H1 (cell line): ENCODE data around the gene LSG1. TPM values are rescaled to one million over a fixed set of nuclear protein-coding genes. Genes with fewer than 3 reads are reported as not detected.

ENCODE experiments used
- CTCF ChIA-PET: fragments of 300-600 bp; sonication (Branson Sonifier 250); formaldehyde crosslinking; loops from one replicate; lab custom pipeline; 2021; ENCODE audit not compliant: partially characterized antibody; lab: Charles Lee
- POLR2A ChIA-PET: fragments of 300-600 bp; sonication (Branson Sonifier 250); formaldehyde crosslinking; loops from one replicate; lab custom pipeline; 2021; ENCODE audit warnings: inconsistent platforms; ENCODE audit not compliant: partially characterized antibody; lab: Charles Lee
- DNase-seq, 2 experiments: peaks; one replicate each; pipeline versions ENCODE4 v3.0.0 to v3.0.0-alpha.2; 2010 to 2022; ENCODE audit warnings: low spot score in 2 of 2, low read depth in 1 of 2, mixed read lengths in 1 of 2
- FAIRE-seq: peaks from 2 replicates; lab custom pipeline; 2011; peaks lifted over from hg19 to GRCh38; lab: Jason Lieb, UNC
- H2AFZ ChIP-seq: 2 replicates; pipeline ENCODE4 v1.8.1; 2012; ENCODE audit warnings: low read length, inconsistent platforms
- H2AK5ac ChIP-seq: 2 replicates; pipeline ENCODE4 v1.6.1; 2013; ENCODE audit warnings: low read depth, low read length
- H2BK120ac ChIP-seq: replicated peaks from 2 replicates; pipeline ENCODE3; 2013; ENCODE audit warnings: low read depth, low read length, inconsistent platforms
- H2BK12ac ChIP-seq: 2 replicates; pipeline ENCODE4 v1.6.1; 2013; ENCODE audit warnings: low read depth, low read length
- H2BK15ac ChIP-seq: 2 replicates; pipeline ENCODE4 v1.6.1; 2013; ENCODE audit warnings: low read length
- H2BK20ac ChIP-seq: 2 replicates; pipeline ENCODE4 v1.6.1; 2013; ENCODE audit warnings: low read length
- H2BK5ac ChIP-seq: 2 replicates; pipeline ENCODE4 v1.6.1; 2013; ENCODE audit warnings: low read depth, low read length
- H3K14ac ChIP-seq: 2 replicates; pipeline ENCODE4 v1.6.1; 2013; ENCODE audit warnings: inconsistent platforms; ENCODE audit not compliant: insufficient read length
- H3K18ac ChIP-seq: 2 replicates; pipeline ENCODE4 v1.6.1; 2013; ENCODE audit warnings: low read length; ENCODE audit errors: extremely low read depth
- H3K23ac ChIP-seq: 2 replicates; pipeline ENCODE4 v1.6.1; 2013; ENCODE audit warnings: inconsistent platforms; ENCODE audit not compliant: insufficient read length
- H3K23me2 ChIP-seq: 2 replicates; pipeline ENCODE4 v1.6.1; 2013; ENCODE audit warnings: low read depth, low read length
- H3K27ac ChIP-seq: 2 replicates; pipeline ENCODE4 v1.6.1; 2011; ENCODE audit warnings: low read depth, low read length, inconsistent platforms
- H3K27me3 ChIP-seq, 4 experiments: replicated peaks in 1 of 4; 1 replicate in 1 of 4; 2 replicates in 3 of 4; pipeline versions ENCODE4 v1.6.1 to v1.8.1; 2011 to 2013; ENCODE audit warnings: low read length in 3 of 4, mild to moderate bottlenecking in 3 of 4, inconsistent platforms in 2 of 4, mixed read lengths in 2 of 4, moderate library complexity in 1 of 4; ENCODE audit not compliant: control insufficient read depth in 3 of 4, insufficient read depth in 3 of 4; ENCODE audit errors: extremely low read depth in 1 of 4
- H3K36me3 ChIP-seq, 4 experiments: 2 replicates each; pipeline versions ENCODE4 v1.6.1 to v1.8.1; 2011 to 2013; ENCODE audit warnings: mild to moderate bottlenecking in 4 of 4, low read length in 3 of 4, moderate library complexity in 2 of 4, control low read depth in 1 of 4, inconsistent platforms in 1 of 4; ENCODE audit not compliant: insufficient read depth in 4 of 4, control insufficient read depth in 2 of 4
- H3K4ac ChIP-seq: replicated peaks from 2 replicates; pipeline ENCODE3; 2013; ENCODE audit warnings: low read length, low read depth, mixed read lengths, inconsistent platforms; ENCODE audit not compliant: insufficient read length
- H3K4me1 ChIP-seq, 4 experiments: replicated peaks in 1 of 4; 1 replicate in 1 of 4; 2 replicates in 3 of 4; pipeline versions ENCODE4 v1.6.1 to v1.8.1; 2011 to 2013; ENCODE audit warnings: low read length in 3 of 4, inconsistent platforms in 2 of 4, mixed read lengths in 1 of 4; ENCODE audit not compliant: insufficient read depth in 4 of 4, control insufficient read depth in 3 of 4
- H3K4me2 ChIP-seq, 2 experiments: 2 replicates each; pipeline versions ENCODE4 v1.6.1 to v1.8.1; 2011 to 2013; ENCODE audit warnings: low read depth in 2 of 2, low read length in 2 of 2, control low read depth in 1 of 2, inconsistent platforms in 1 of 2, mild to moderate bottlenecking in 1 of 2; ENCODE audit not compliant: insufficient read depth in 1 of 2
- H3K4me3 ChIP-seq, 4 experiments: fragments of 200-600, 300-600 bp in 1 of 4; sonication (generic), shearing (Covaris generic), sonication (Bioruptor Twin) in 1 of 4; 2 replicates each; pipeline versions ENCODE4 v1.5.1 to v1.8.1; 2011 to 2016; ENCODE audit warnings: low read length in 4 of 4, low read depth in 3 of 4, control low read depth in 2 of 4, inconsistent platforms in 2 of 4, mild to moderate bottlenecking in 2 of 4, mixed read lengths in 1 of 4, moderate library complexity in 1 of 4; ENCODE audit not compliant: insufficient read depth in 2 of 4; ENCODE audit errors: extremely low read depth in 1 of 4
- H3K56ac ChIP-seq: replicated peaks from 2 replicates; pipeline ENCODE3; 2013; ENCODE audit warnings: low read depth, mild to moderate bottlenecking, mixed read lengths, low read length, inconsistent platforms; ENCODE audit not compliant: insufficient read length
- H3K79me1 ChIP-seq: 2 replicates; pipeline ENCODE4 v1.6.1; 2013; ENCODE audit warnings: low read depth, low read length, control low read depth
- H3K79me2 ChIP-seq, 2 experiments: 2 replicates each; pipeline versions ENCODE4 v1.6.1 to v1.8.1; 2012 to 2013; ENCODE audit warnings: low read length in 2 of 2, mild to moderate bottlenecking in 2 of 2, inconsistent platforms in 1 of 2; ENCODE audit not compliant: insufficient read depth in 2 of 2, control insufficient read depth in 1 of 2
- H3K9ac ChIP-seq, 4 experiments: replicated peaks in 1 of 4; 1 replicate in 1 of 4; 2 replicates in 3 of 4; pipeline versions ENCODE4 v1.6.1 to v1.8.1; 2011 to 2013; ENCODE audit warnings: low read depth in 3 of 4, low read length in 3 of 4, control low read depth in 2 of 4, mild to moderate bottlenecking in 2 of 4, moderate library complexity in 2 of 4, inconsistent platforms in 1 of 4; ENCODE audit errors: extremely low read depth in 1 of 4
- H3K9me3 ChIP-seq, 2 experiments: 2 replicates each; pipeline versions ENCODE4 v1.6.1 to v1.8.1; 2012 to 2013; ENCODE audit warnings: mild to moderate bottlenecking in 2 of 2, moderate library complexity in 2 of 2, control low read depth in 1 of 2, inconsistent platforms in 1 of 2, low read depth in 1 of 2, low read length in 1 of 2, mixed read lengths in 1 of 2; ENCODE audit not compliant: insufficient read depth in 2 of 2
- H4K20me1 ChIP-seq, 2 experiments: replicated peaks in 1 of 2; 2 replicates each; pipeline versions ENCODE3 to v1.8.1; 2011 to 2013; ENCODE audit warnings: inconsistent platforms in 2 of 2, low read length in 2 of 2, mild to moderate bottlenecking in 1 of 2; ENCODE audit not compliant: insufficient read depth in 2 of 2, control insufficient read depth in 1 of 2
- H4K5ac ChIP-seq: 2 replicates; pipeline ENCODE4 v1.6.1; 2013; ENCODE audit warnings: low read length, low read depth, mixed read lengths, inconsistent platforms; ENCODE audit not compliant: insufficient read length
- H4K8ac ChIP-seq: 2 replicates; pipeline ENCODE4 v1.8.0; 2013; ENCODE audit warnings: mild to moderate bottlenecking, moderate library complexity, low read length, inconsistent platforms; ENCODE audit not compliant: insufficient read depth; ENCODE audit errors: extremely low read depth
- H4K91ac ChIP-seq: replicated peaks from 2 replicates; pipeline ENCODE3; 2013; ENCODE audit warnings: low read length, mixed read lengths, inconsistent platforms; ENCODE audit not compliant: insufficient read length
- CREB1 ChIP-seq: IDR thresholded peaks from 2 replicates; pipeline ENCODE4 v1.6.1; 2012; ENCODE audit warnings: inconsistent platforms
- GABPA ChIP-seq: IDR thresholded peaks from 2 replicates; pipeline ENCODE4 v1.6.1; 2011; ENCODE audit warnings: mild to moderate bottlenecking, low read length, moderate library complexity, borderline replicate concordance; ENCODE audit not compliant: insufficient read depth
- GTF2F1 ChIP-seq: IDR thresholded peaks from 2 replicates; pipeline ENCODE4 v1.6.1; 2012; ENCODE audit warnings: low read depth, low read length, improper control_type of control experiment, borderline replicate concordance
- POLR2A ChIP-seq, 2 experiments: IDR thresholded peaks; 1 replicate in 1 of 2; 2 replicates in 1 of 2; pipeline ENCODE4 v1.6.1; 2011; ENCODE audit warnings: low read depth in 2 of 2, low read length in 2 of 2, mild to moderate bottlenecking in 2 of 2; ENCODE audit errors: control extremely low read depth in 1 of 2
- POLR2AphosphoS5 ChIP-seq: IDR thresholded peaks from 2 replicates; pipeline ENCODE4 v1.6.1; 2011; ENCODE audit warnings: low read depth, low read length
- RFX5 ChIP-seq: IDR thresholded peaks from 2 replicates; pipeline ENCODE4 v1.6.1; 2011; ENCODE audit warnings: low read depth, low read length, improper control_type of control experiment, borderline replicate concordance
- TCF12 ChIP-seq: IDR thresholded peaks from 2 replicates; pipeline ENCODE4 v1.6.1; 2011; ENCODE audit warnings: low read depth, mild to moderate bottlenecking, low read length
- YY1 ChIP-seq: IDR thresholded peaks from 2 replicates; pipeline ENCODE4 v1.6.1; 2011; ENCODE audit warnings: low read depth, mild to moderate bottlenecking, low read length
- WGBS, 2 experiments: shearing (Covaris generic) in 1 of 2; methylation state at CpG; one replicate each; pipeline versions ENCODE4 v1.1.6 to v1.1.7; 2013 to 2015; ENCODE audit warnings: low lambda C conversion rate in 2 of 2, mixed read lengths in 2 of 2, inconsistent platforms in 1 of 2, low coverage in 1 of 2, missing lambda C conversion rate in 1 of 2; ENCODE audit not compliant: insufficient replicate concordance in 2 of 2, insufficient coverage in 1 of 2, insufficient read length in 1 of 2; ENCODE audit errors: extremely low coverage in 1 of 2, missing lambda C conversion rate in 1 of 2; 5-methylcytosine and 5-hydroxymethylcytosine counted together
- polyA plus RNA-seq, 7 experiments: library from polyadenylated mRNA; depleted of rRNA in 3 of 7; stranded (reverse) in 5 of 7; unstranded in 2 of 7; fragments of >200 nt in 5 of 7; fragments of 200-250 nt in 2 of 7; gene quantifications; 1 replicate in 5 of 7; 2 replicates in 1 of 7; 4 replicates in 1 of 7; pipeline versions ENCODE4 v1.2.1 to v1.2.3, GENCODE V29; 2011 to 2013; ENCODE audit warnings: missing spikeins in 2 of 7, mixed read lengths in 2 of 7
- total RNA-seq: library from RNA; stranded (reverse); fragmentation: NEBNext Ultra II Directional; extraction: Animal tissue kit (Norgen Biotek cat#: 25700); gene quantifications from 2 replicates; pipeline ENCODE4 v1.2.1, GENCODE V29; 2021
- TF ChIP-seq, protein P1 (sequence below): IDR thresholded peaks from 2 replicates; pipeline ENCODE4 v1.6.1; 2012; ENCODE audit warnings: low read length, inconsistent platforms

LSG1 gene
- total and polyA plus RNA-seq, 2 of the 8 experiments (the other 6 are each of a cell fraction or from before 2014, with no cell fraction given): 23.7 to 47.6 TPM

DNA sequence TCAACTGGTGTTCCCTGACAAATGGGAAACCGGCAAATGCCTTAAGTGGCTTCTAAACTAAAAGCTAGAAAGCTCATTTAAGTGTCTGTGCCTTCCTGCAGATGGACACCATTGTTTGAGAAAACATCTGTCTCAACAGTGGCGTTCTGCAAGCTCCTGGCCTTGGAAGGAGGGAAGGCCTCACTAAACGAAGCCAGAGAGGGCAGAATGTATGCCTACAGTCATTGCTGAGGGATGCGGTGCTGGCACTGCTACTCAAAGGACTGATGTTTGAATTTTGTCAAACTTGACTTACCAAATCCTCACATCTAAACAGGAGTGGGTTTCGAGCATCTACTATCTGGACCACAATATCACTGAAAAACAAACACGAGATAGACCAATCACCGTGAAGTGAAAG is 12.2 kb downstream of the LSG1 start:
- Histone ChIP-seq H3K4ac (no peak overlapping the region), H2BK20ac (no peak overlapping the region), H2BK12ac (no peak overlapping the region), H3K23me2 (no peaks in the 10 kb centered on the region), H3K79me1 (no peaks in the 10 kb centered on the region), H2BK5ac (no peak overlapping the region), H3K56ac (no peak overlapping the region), H2AFZ (no peak overlapping the region), H3K27ac (no peak overlapping the region), H3K14ac (no peak overlapping the region), H2BK15ac (no peak overlapping the region), H2AK5ac (no peak overlapping the region), H4K5ac (no peak overlapping the region), H2BK120ac (no peak overlapping the region), H3K27me3 (no peaks in the 10 kb centered on the region), H3K4me2 (no peak overlapping the region), H3K18ac (no peak overlapping the region), H3K36me3 (peaks cover 9 to 38% (median 28%) of the 10 kb centered on the region in 4 experiments), H3K4me1 (no peaks in the 10 kb centered on the region), H4K20me1 (peaks cover 0 to 3% of the 10 kb centered on the region in 2 experiments), H3K9me3 (no peaks in the 10 kb centered on the region), H3K23ac (no peak overlapping the region), H4K91ac (no peak overlapping the region), H3K4me3 (no peak overlapping the region), H3K9ac (no peak overlapping the region), H4K8ac (no peak overlapping the region), H3K79me2 (peaks cover 0 to 2% of the 10 kb centered on the region in 2 experiments; a peak in 1 of 4 replicates)
- POLR2A ChIA-PET: no interaction called here
- no peak for FAIRE-seq
- TF ChIP-seq RFX5: no peak
- no peak for TF ChIP-seq GABPA
- no peak for TF ChIP-seq TCF12
- no peak for TF ChIP-seq YY1
- no peak for TF ChIP-seq CREB1
- TF ChIP-seq, protein P1, sequence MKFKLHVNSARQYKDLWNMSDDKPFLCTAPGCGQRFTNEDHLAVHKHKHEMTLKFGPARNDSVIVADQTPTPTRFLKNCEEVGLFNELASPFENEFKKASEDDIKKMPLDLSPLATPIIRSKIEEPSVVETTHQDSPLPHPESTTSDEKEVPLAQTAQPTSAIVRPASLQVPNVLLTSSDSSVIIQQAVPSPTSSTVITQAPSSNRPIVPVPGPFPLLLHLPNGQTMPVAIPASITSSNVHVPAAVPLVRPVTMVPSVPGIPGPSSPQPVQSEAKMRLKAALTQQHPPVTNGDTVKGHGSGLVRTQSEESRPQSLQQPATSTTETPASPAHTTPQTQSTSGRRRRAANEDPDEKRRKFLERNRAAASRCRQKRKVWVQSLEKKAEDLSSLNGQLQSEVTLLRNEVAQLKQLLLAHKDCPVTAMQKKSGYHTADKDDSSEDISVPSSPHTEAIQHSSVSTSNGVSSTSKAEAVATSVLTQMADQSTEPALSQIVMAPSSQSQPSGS: no peak
- no peak for TF ChIP-seq GTF2F1
- no peak for TF ChIP-seq POLR2A (IDR thresholded peaks at IDR 0.05; ENCODE audit: control extremely low read depth in 1 of 2, low read depth in 2 of 2, low read length in 2 of 2)
- no peak for TF ChIP-seq POLR2AphosphoS5
- CTCF ChIA-PET: interaction anchor here (6.6 kb wide), 1 partner anchor 11 kb away, joined by 44 read pairs; the partner anchor contains the start of gene LSG1
- 92% methylated on average over 7 of the region's 7 CpGs; no CpG with 5 or more reads in 1 of the 2 experiments for WGBS, 2 experiments
- no peak for DNase-seq
